PC-3 (cell line): Measurements from ENCODE around the gene KSR2. TPM values are rescaled to one million over a fixed set of nuclear protein-coding genes. Genes with fewer than 3 reads are reported as not detected.

ENCODE experiments used
- ATAC-seq: fragments of 200-7000 bp; cut with Tn5 transposase; 2 replicates; pipeline ENCODE4 v1.9.1; 2020; ENCODE audit warnings: mild to moderate bottlenecking, moderate library complexity
- BruUV-seq: library from RNA; stranded (reverse); fragments of 400-500 nt; replicated peaks from 2 replicates; lab custom pipeline; 2021; lab: Mats Ljungman, UMichigan
- CTCF ChIA-PET: fragments of 300-600 bp; sonication (Branson Sonifier 250); formaldehyde crosslinking; loops from one replicate; lab custom pipeline; 2022; ENCODE audit warnings: antibody characterized with exemption; lab: Charles Lee
- POLR2A ChIA-PET: fragments of 300-600 bp; sonication (Branson Sonifier 250); formaldehyde crosslinking; loops from one replicate; lab custom pipeline; 2022; ENCODE audit warnings: antibody characterized with exemption; ENCODE audit not compliant: unreplicated experiment; lab: Charles Lee
- DNase-seq: peaks from one replicate; pipeline ENCODE4 v3.0.0-alpha.2; 2015
- H2AFZ ChIP-seq: fragments of 300-600 bp; sonication (generic); 2 replicates; pipeline ENCODE4 v1.6.0; 2016; ENCODE audit warnings: antibody characterized with exemption, low read length
- H3F3A ChIP-seq: fragments of 300-600 bp; sonication (generic); one replicate; pipeline ENCODE4 v1.6.0; 2017; ENCODE audit warnings: antibody characterized with exemption, low read length, control low read depth, mild to moderate bottlenecking; ENCODE audit not compliant: unreplicated experiment
- H3K27ac ChIP-seq: fragments of 300-600 bp; sonication (generic); 2 replicates; pipeline ENCODE4 v1.5.1; 2016; ENCODE audit warnings: mild to moderate bottlenecking, low read length
- H3K27me3 ChIP-seq: fragments of 300-600 bp; sonication (generic); 2 replicates; pipeline ENCODE4 v1.6.1; 2016; ENCODE audit warnings: low read length, mixed read lengths
- H3K36me3 ChIP-seq: fragments of 300-600 bp; sonication (generic); 2 replicates; pipeline ENCODE4 v1.6.1; 2016; ENCODE audit warnings: low read depth, mixed run types, low read length, mixed read lengths
- H3K4me1 ChIP-seq: fragments of 300-600 bp; sonication (generic); 2 replicates; pipeline ENCODE4 v1.5.1; 2016; ENCODE audit warnings: low read length; ENCODE audit not compliant: insufficient read depth
- H3K4me2 ChIP-seq: fragments of 300-600 bp; sonication (generic); 2 replicates; pipeline ENCODE4 v1.6.0; 2016; ENCODE audit warnings: low read length
- H3K4me3 ChIP-seq: fragments of 300-600 bp; sonication (generic); 2 replicates; pipeline ENCODE4 v1.5.1; 2016; ENCODE audit warnings: mild to moderate bottlenecking, low read length, mixed read lengths
- H3K79me2 ChIP-seq: fragments of 300-600 bp; sonication (generic); 2 replicates; pipeline ENCODE4 v1.6.1; 2017; ENCODE audit warnings: low read length, mixed read lengths
- H3K9ac ChIP-seq: fragments of 300-600 bp; sonication (generic); 2 replicates; pipeline ENCODE4 v1.6.0; 2016; ENCODE audit warnings: mild to moderate bottlenecking, low read length
- H3K9me2 ChIP-seq: fragments of 300-600 bp; sonication (generic); replicated peaks from 2 replicates; pipeline ENCODE4 v1.6.1; 2016; ENCODE audit warnings: mixed run types, low read length, mixed read lengths
- H3K9me3 ChIP-seq: fragments of 300-600 bp; sonication (generic); 2 replicates; pipeline ENCODE4 v1.6.1; 2016; ENCODE audit warnings: low read length, mixed read lengths
- H4K20me1 ChIP-seq: fragments of 300-600 bp; sonication (generic); 2 replicates; pipeline ENCODE4 v1.6.1; 2016; ENCODE audit warnings: low read length, mixed read lengths
- EZH2 ChIP-seq: fragments of 300-600 bp; sonication (generic); IDR thresholded peaks from one replicate; pipeline ENCODE4 v1.6.1; 2017; ENCODE audit warnings: antibody characterized with exemption, mild to moderate bottlenecking, low read length; ENCODE audit not compliant: unreplicated experiment
- EZH2phosphoT487 ChIP-seq: fragments of 300-600 bp; sonication (generic); IDR thresholded peaks from 2 replicates; pipeline ENCODE4 v1.6.1; 2018; ENCODE audit warnings: mild to moderate bottlenecking, antibody characterized with exemption, low read length, borderline replicate concordance
- intact Hi-C: fragments of 100-400 bp; cut with micrococcal nuclease; formaldehyde crosslinking; loops from 2 replicates; pipeline ENCODE4 v1.9.0; 2023
- total RNA-seq: library from RNA; depleted of rRNA; stranded (reverse); fragments of >200 nt; gene quantifications from 2 replicates; pipeline ENCODE4 v1.2.3, GENCODE V29; 2014
- TF ChIP-seq, protein P1 (sequence below): fragments of 300-600 bp; sonication (generic); conservative IDR thresholded peaks from 2 replicates; pipeline ENCODE4 v1.5.1; 2017; ENCODE audit warnings: antibody characterized with exemption, low read depth, mild to moderate bottlenecking, low read length

Gene KSR2
- total RNA-seq, 1 experiment from 2014 or later = 0.80 TPM

DNA sequence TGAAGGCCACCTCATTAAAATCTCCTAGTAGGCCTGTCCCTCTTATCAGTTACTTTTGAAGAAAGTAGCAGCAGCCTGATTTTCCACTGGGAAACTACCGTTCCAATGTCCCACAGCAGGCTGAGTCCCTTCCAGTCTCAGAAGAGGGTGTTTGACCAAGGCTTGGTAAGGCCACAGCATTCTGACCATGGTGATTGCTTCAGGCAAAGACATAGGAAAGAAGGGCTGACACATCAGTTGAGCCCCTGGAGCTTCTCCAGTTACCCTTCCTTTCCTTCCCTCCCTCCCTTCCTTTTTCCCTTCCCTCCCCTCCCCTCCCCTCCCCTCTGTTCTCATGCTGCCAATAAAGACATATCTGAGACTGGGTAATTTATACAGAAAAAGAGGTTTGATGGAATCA, 373.0 kb downstream of the KSR2 start:
- no peaks in the 10 kb centered on the region for H4K20me1 ChIP-seq
- H3K79me2 ChIP-seq = no peaks in the 10 kb centered on the region
- CTCF ChIA-PET = no interaction called here
- TF ChIP-seq EZH2phosphoT487 = no peak
- TF ChIP-seq EZH2 = no peak
- TF ChIP-seq, protein P1, sequence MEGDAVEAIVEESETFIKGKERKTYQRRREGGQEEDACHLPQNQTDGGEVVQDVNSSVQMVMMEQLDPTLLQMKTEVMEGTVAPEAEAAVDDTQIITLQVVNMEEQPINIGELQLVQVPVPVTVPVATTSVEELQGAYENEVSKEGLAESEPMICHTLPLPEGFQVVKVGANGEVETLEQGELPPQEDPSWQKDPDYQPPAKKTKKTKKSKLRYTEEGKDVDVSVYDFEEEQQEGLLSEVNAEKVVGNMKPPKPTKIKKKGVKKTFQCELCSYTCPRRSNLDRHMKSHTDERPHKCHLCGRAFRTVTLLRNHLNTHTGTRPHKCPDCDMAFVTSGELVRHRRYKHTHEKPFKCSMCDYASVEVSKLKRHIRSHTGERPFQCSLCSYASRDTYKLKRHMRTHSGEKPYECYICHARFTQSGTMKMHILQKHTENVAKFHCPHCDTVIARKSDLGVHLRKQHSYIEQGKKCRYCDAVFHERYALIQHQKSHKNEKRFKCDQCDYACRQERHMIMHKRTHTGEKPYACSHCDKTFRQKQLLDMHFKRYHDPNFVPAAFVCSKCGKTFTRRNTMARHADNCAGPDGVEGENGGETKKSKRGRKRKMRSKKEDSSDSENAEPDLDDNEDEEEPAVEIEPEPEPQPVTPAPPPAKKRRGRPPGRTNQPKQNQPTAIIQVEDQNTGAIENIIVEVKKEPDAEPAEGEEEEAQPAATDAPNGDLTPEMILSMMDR = no peak
- intact Hi-C loops = loop anchor here (2.0 kb wide), 2 partner anchors 67 to 91 kb away; no protein-coding TSS in a partner anchor
- BruUV-seq = no TSS peak
- H3K4me2 ChIP-seq = no peak overlapping the region
- POLR2A ChIA-PET = no interaction called here
- H3K9me3 ChIP-seq = no peaks in the 10 kb centered on the region
- ATAC-seq (no peak), DNase-seq (peak; percentile 42)
- no peaks in the 10 kb centered on the region for H3K27me3 ChIP-seq
- no peak overlapping the region for H3K27ac ChIP-seq
- H2AFZ ChIP-seq = no peak overlapping the region
- no peak overlapping the region for H3K9ac ChIP-seq
- H3K4me3 ChIP-seq = no peak overlapping the region
- H3F3A ChIP-seq = no peaks in the 10 kb centered on the region
- H3K9me2 ChIP-seq = no peaks in the 10 kb centered on the region
- H3K4me1 ChIP-seq = peaks cover 25% of the 10 kb centered on the region
- no peaks in the 10 kb centered on the region for H3K36me3 ChIP-seq

DNA sequence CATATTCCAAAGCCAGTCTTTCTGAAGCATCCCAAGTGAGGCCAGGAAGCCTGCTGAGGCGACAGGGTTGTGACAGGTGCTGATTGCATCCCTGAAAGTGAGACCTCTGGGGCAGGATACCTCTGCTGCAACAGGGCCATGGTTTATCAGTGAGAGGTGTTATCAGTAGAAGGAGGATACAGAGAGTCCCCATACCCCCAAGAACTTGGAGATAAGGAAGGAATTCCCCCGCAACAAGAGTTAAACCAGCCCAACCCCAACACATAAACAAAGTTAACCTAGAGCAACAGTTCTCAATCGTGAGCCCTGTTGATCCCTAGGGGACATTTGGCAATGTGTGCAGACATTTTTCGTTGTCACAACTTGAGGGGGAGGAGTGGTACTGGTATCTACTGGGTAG, 374.3 kb downstream of the KSR2 start:
- DNase-seq (no peak), ATAC-seq (no peak)
- CTCF ChIA-PET = no interaction called here
- Histone ChIP-seq H3K27ac (no peak overlapping the region), H4K20me1 (no peaks in the 10 kb centered on the region), H3K36me3 (no peaks in the 10 kb centered on the region), H3K4me3 (no peak overlapping the region), H3K27me3 (no peaks in the 10 kb centered on the region), H3K4me2 (no peak overlapping the region), H3K79me2 (no peaks in the 10 kb centered on the region), H3K9me3 (no peaks in the 10 kb centered on the region), H3K9me2 (no peaks in the 10 kb centered on the region), H2AFZ (no peak overlapping the region), H3K4me1 (peaks cover 16% of the 10 kb centered on the region), H3K9ac (no peak overlapping the region), H3F3A (no peaks in the 10 kb centered on the region)
- intact Hi-C loops = no loop called here
- TF ChIP-seq EZH2phosphoT487 (no peak), EZH2 (no peak)
- TF ChIP-seq, protein P1 = no peak
- no TSS peak for BruUV-seq
- POLR2A ChIA-PET = no interaction called here

DNA sequence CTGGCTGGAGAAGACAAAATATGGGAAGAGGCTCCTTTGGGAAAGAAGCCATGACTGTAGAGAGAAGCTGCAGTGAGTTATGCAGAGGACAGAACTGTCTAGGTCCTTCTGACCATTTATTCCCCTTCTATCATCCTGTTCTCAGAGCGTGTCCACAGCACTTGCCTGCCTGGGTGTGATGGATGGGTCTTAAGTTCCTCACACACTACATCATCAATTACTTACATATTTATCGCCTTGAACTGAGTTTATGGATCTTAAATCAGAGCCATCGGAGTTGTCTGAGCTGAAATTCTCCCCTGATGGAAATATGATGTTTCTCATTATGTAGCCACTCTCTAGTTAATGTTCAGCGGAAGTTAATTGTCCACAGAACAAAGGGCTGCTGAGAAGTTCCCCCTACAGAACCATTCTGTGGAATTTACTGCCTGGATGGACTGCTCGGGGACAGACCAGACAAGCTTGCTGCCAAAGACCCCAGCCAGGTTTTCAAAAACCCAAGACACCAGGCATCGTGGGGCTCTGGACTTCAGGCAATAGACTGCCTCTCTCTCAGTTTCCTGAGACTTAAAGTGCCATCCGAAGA, 374.9 kb downstream of the KSR2 start:
- Histone ChIP-seq H2AFZ (no peak overlapping the region), H3F3A (no peaks in the 10 kb centered on the region), H3K9ac (no peak overlapping the region), H3K4me1 (peaks cover 15% of the 10 kb centered on the region), H3K79me2 (no peaks in the 10 kb centered on the region), H3K9me2 (no peaks in the 10 kb centered on the region), H3K9me3 (no peaks in the 10 kb centered on the region), H3K4me3 (no peak overlapping the region), H3K4me2 (no peak overlapping the region), H4K20me1 (no peaks in the 10 kb centered on the region), H3K27me3 (no peaks in the 10 kb centered on the region), H3K36me3 (no peaks in the 10 kb centered on the region), H3K27ac (no peak overlapping the region)
- intact Hi-C loops = no loop called here
- POLR2A ChIA-PET = interaction anchor here (0.6 kb wide), 1 partner anchor 38 kb away, joined by 4 read pairs; no protein-coding TSS in a partner anchor
- CTCF ChIA-PET = no interaction called here
- ATAC-seq (no peak), DNase-seq (no peak)
- TF ChIP-seq EZH2phosphoT487 = no peak
- TF ChIP-seq EZH2 = no peak
- TF ChIP-seq, protein P1 = no peak
- no TSS peak for BruUV-seq
